GM23248 (cell line): Measurements from ENCODE around the gene TMEM128. TPM values are rescaled to one million over a fixed set of nuclear protein-coding genes. Genes with fewer than 3 reads are reported as not detected.

ENCODE experiments used
- DNase-seq: peaks from one replicate; pipeline ENCODE4 v3.0.0-alpha.2; 2015
- H2AFZ ChIP-seq: fragments of 200-600 bp; sonication (generic); 2 replicates; pipeline ENCODE4 v1.6.1; 2016; ENCODE audit warnings: antibody characterized with exemption
- H3F3A ChIP-seq: fragments of 200-600 bp; sonication (generic); 2 replicates; pipeline ENCODE4 v1.6.1; 2016; ENCODE audit warnings: mild to moderate bottlenecking, antibody characterized with exemption, mixed run types; ENCODE audit not compliant: insufficient read depth
- H3K27ac ChIP-seq: fragments of 200-600 bp; sonication (generic); 2 replicates; pipeline ENCODE4 v1.5.1; 2016; ENCODE audit warnings: mild to moderate bottlenecking
- H3K27me3 ChIP-seq: fragments of 200-600 bp; sonication (generic); replicated peaks from 2 replicates; pipeline ENCODE4 v1.6.1; 2016; ENCODE audit warnings: mild to moderate bottlenecking; ENCODE audit not compliant: insufficient read depth
- H3K36me3 ChIP-seq: fragments of 200-600 bp; sonication (generic); 2 replicates; pipeline ENCODE4 v1.6.1; 2016; ENCODE audit warnings: low read depth, mild to moderate bottlenecking
- H3K4me1 ChIP-seq: fragments of 200-600 bp; sonication (generic); 2 replicates; pipeline ENCODE4 v1.6.1; 2016; ENCODE audit warnings: mild to moderate bottlenecking; ENCODE audit not compliant: insufficient read depth
- H3K4me2 ChIP-seq: fragments of 200-600 bp; sonication (generic); one replicate; pipeline ENCODE4 v1.6.1; 2016; ENCODE audit warnings: mild to moderate bottlenecking; ENCODE audit not compliant: unreplicated experiment
- H3K4me3 ChIP-seq: fragments of 200-600 bp; sonication (generic); 2 replicates; pipeline ENCODE4 v1.5.1; 2016; ENCODE audit warnings: mild to moderate bottlenecking
- H3K79me2 ChIP-seq: fragments of 200-600 bp; sonication (generic); 2 replicates; pipeline ENCODE4 v1.6.1; 2016; ENCODE audit warnings: mild to moderate bottlenecking; ENCODE audit not compliant: insufficient read depth
- H3K9ac ChIP-seq: fragments of 200-600 bp; sonication (generic); 2 replicates; pipeline ENCODE4 v1.6.1; 2016; ENCODE audit warnings: mild to moderate bottlenecking
- H3K9me2 ChIP-seq: fragments of 200-600 bp; sonication (generic); 2 replicates; pipeline ENCODE4 v1.6.1; 2016; ENCODE audit warnings: mixed run types, mild to moderate bottlenecking, moderate library complexity; ENCODE audit not compliant: insufficient read depth
- H3K9me3 ChIP-seq: fragments of 200-600 bp; sonication (generic); one replicate; pipeline ENCODE4 v1.6.1; 2017; ENCODE audit warnings: low read depth
- H4K20me1 ChIP-seq: fragments of 200-600 bp; sonication (generic); 2 replicates; pipeline ENCODE4 v1.6.0; 2016; ENCODE audit not compliant: insufficient read depth
- EZH2 ChIP-seq: fragments of 200-600 bp; sonication (generic); IDR thresholded peaks from 2 replicates; pipeline ENCODE4 v1.6.1; 2018; ENCODE audit warnings: antibody characterized with exemption, mild to moderate bottlenecking; ENCODE audit not compliant: insufficient read depth, poor library complexity, severe bottlenecking
- EZH2phosphoT487 ChIP-seq: fragments of 200-600 bp; sonication (generic); IDR thresholded peaks from 2 replicates; pipeline ENCODE4 v1.6.1; 2018; ENCODE audit warnings: antibody characterized with exemption, moderate library complexity, mild to moderate bottlenecking, low read depth; ENCODE audit not compliant: insufficient read depth
- WGBS, 2 experiments: methylation state at CpG; one replicate each; pipeline ENCODE4 v1.1.6; 2015 to 2017; ENCODE audit warnings: low lambda C conversion rate in 2 of 2, low coverage in 1 of 2; ENCODE audit errors: missing lambda C conversion rate in 2 of 2; 5-methylcytosine and 5-hydroxymethylcytosine counted together
- in situ Hi-C: fragments of 300-500 bp; cut with MboI; formaldehyde crosslinking; loops from 2 replicates; pipeline ENCODE4 v1.15.0; 2020
- polyA plus RNA-seq: library from polyadenylated mRNA; unstranded; fragments of >200 nt; fragmentation: Nextera tagmentation; extraction: Ambion mirVana; gene quantifications from 2 replicates; pipeline ENCODE4 v1.2.1, GENCODE V29; 2016
- total RNA-seq: library from RNA; depleted of rRNA; stranded (reverse); fragments of >200 nt; shearing (Covaris generic); gene quantifications from 2 replicates; pipeline ENCODE4 v1.2.3, GENCODE V29; 2014

Gene TMEM128
- total and polyA plus RNA-seq, 2 experiments from 2014 or later, result 25.9 to 35.4 TPM

DNA sequence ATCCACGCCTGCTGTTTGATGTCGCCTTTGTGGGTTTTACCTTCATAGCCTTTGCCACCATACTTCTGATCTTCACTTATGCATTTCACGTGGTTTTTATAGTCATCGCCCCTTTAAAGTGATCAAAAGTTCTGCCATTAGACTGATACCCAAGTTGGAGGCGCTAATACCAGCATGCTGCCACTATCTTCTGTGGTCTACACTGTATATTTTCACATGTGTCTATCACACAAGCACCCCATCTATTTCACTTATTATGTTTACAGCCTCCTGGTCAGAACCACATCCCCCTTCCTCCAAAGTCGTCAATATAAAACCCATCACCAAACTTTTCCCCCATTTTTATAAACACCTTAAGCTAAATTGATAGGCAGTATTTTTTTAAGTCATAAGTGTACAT is 33.8 kb upstream of the TMEM128 start:
- no peak overlapping the region for H3K4me2 ChIP-seq
- H3K36me3 ChIP-seq, result peaks cover 39% of the 10 kb centered on the region
- no peak overlapping the region for H3K4me3 ChIP-seq
- no peaks in the 10 kb centered on the region for H3K9me3 ChIP-seq
- TF ChIP-seq EZH2phosphoT487, result no peak
- no peak for TF ChIP-seq EZH2
- no peaks in the 10 kb centered on the region for H4K20me1 ChIP-seq
- in situ Hi-C loops, result no loop called here
- WGBS, 2 experiments, result 89 to 92% methylated on average over 6 of the region's 6 CpGs
- H3K4me1 ChIP-seq, result 0 out of 2 replicates have a peak, but pooled peaks cover 5% of the 10 kb centered on the region
- no peak overlapping the region for H3K9ac ChIP-seq
- peaks cover 9% of the 10 kb centered on the region; the same call in 1 of the 2 replicates for H3K79me2 ChIP-seq
- DNase-seq, result no peak
- H2AFZ ChIP-seq, result no peak overlapping the region
- no peaks in the 10 kb centered on the region for H3K27me3 ChIP-seq
- no peaks in the 10 kb centered on the region for H3F3A ChIP-seq
- no peak overlapping the region for H3K27ac ChIP-seq
- H3K9me2 ChIP-seq, result no peaks in the 10 kb centered on the region

GRCh38 chr4:4277531-4277930 is 29.5 kb upstream of the TMEM128 start:
- H3K36me3 ChIP-seq, result peaks cover 45% of the 10 kb centered on the region
- DNase-seq, result no peak
- H3K9me2 ChIP-seq, result no peaks in the 10 kb centered on the region
- in situ Hi-C loops, result no loop called here
- WGBS, 2 experiments, result 75 to 77% methylated on average over 6 of the region's 6 CpGs
- H3K9me3 ChIP-seq, result no peaks in the 10 kb centered on the region
- H3K79me2 ChIP-seq, result no peaks in the 10 kb centered on the region
- H3F3A ChIP-seq, result no peaks in the 10 kb centered on the region
- no peak overlapping the region for H3K4me3 ChIP-seq
- H3K27ac ChIP-seq, result no peak overlapping the region
- no peak overlapping the region for H3K9ac ChIP-seq
- TF ChIP-seq EZH2, result no peak
- TF ChIP-seq EZH2phosphoT487, result no peak
- H2AFZ ChIP-seq, result no peak overlapping the region
- H4K20me1 ChIP-seq, result no peaks in the 10 kb centered on the region
- no peak overlapping the region for H3K4me2 ChIP-seq
- H3K27me3 ChIP-seq, result no peaks in the 10 kb centered on the region
- no peaks in the 10 kb centered on the region for H3K4me1 ChIP-seq

GRCh38 chr4:4274226-4274625 is 26.2 kb upstream of the TMEM128 start:
- no peak for DNase-seq
- Histone ChIP-seq H3K27ac (no peak overlapping the region), H3K4me3 (no peak overlapping the region), H3K9ac (no peak overlapping the region), H3K9me2 (no peaks in the 10 kb centered on the region), H2AFZ (no peak overlapping the region), H4K20me1 (no peaks in the 10 kb centered on the region), H3K4me2 (no peak overlapping the region), H3K79me2 (no peaks in the 10 kb centered on the region), H3K36me3 (peaks cover 15% of the 10 kb centered on the region; the same call in 1 of the 2 replicates), H3K9me3 (no peaks in the 10 kb centered on the region), H3F3A (no peaks in the 10 kb centered on the region), H3K4me1 (peaks cover 10% of the 10 kb centered on the region; the same call in 1 of the 2 replicates), H3K27me3 (no peaks in the 10 kb centered on the region)
- 93 to 95% methylated on average over 14 of the region's 14 CpGs for WGBS, 2 experiments
- TF ChIP-seq EZH2phosphoT487 (no peak), EZH2 (no peak)
- in situ Hi-C loops, result no loop called here

GRCh38 chr4:4271912-4272311 is 23.9 kb upstream of the TMEM128 start:
- in situ Hi-C loops, result no loop called here

More at GRCh38 chr4:4271912-4272311, 23.9 kb upstream of the TMEM128 start:
- Histone ChIP-seq H3F3A (no peaks in the 10 kb centered on the region), H3K4me1 (peaks cover 10% of the 10 kb centered on the region; the same call in 1 of the 2 replicates), H3K27ac (no peak overlapping the region), H3K27me3 (no peaks in the 10 kb centered on the region), H3K4me2 (no peak overlapping the region), H2AFZ (no peak overlapping the region), H3K9me2 (no peaks in the 10 kb centered on the region), H3K9ac (no peak overlapping the region), H3K4me3 (no peak overlapping the region), H3K79me2 (no peaks in the 10 kb centered on the region), H3K36me3 (peaks cover 6% of the 10 kb centered on the region; the same call in 1 of the 2 replicates), H3K9me3 (no peaks in the 10 kb centered on the region), H4K20me1 (no peaks in the 10 kb centered on the region)
- peak; percentile 14 for DNase-seq
- WGBS, 2 experiments, result 81 to 94% methylated on average over 10 of the region's 10 CpGs
- TF ChIP-seq EZH2phosphoT487, result no peak
- TF ChIP-seq EZH2, result no peak
